HG02759 (cell line): Measurements from ENCODE around the gene ARHGEF9.
"Not testable (repeated sequence)": the region's sequence is repeated elsewhere in the genome, so short reads cannot be mapped to it uniquely, and the experiment has no call there.

ENCODE experiments used
- ATAC-seq: cut with Tn5 transposase; IDR thresholded peaks from one replicate; pipeline ENCODE4 v1.9.1; 2021; ENCODE audit warnings: mild to moderate bottlenecking, moderate library complexity; ENCODE audit not compliant: unreplicated experiment

ARHGEF9 gene

DNA sequence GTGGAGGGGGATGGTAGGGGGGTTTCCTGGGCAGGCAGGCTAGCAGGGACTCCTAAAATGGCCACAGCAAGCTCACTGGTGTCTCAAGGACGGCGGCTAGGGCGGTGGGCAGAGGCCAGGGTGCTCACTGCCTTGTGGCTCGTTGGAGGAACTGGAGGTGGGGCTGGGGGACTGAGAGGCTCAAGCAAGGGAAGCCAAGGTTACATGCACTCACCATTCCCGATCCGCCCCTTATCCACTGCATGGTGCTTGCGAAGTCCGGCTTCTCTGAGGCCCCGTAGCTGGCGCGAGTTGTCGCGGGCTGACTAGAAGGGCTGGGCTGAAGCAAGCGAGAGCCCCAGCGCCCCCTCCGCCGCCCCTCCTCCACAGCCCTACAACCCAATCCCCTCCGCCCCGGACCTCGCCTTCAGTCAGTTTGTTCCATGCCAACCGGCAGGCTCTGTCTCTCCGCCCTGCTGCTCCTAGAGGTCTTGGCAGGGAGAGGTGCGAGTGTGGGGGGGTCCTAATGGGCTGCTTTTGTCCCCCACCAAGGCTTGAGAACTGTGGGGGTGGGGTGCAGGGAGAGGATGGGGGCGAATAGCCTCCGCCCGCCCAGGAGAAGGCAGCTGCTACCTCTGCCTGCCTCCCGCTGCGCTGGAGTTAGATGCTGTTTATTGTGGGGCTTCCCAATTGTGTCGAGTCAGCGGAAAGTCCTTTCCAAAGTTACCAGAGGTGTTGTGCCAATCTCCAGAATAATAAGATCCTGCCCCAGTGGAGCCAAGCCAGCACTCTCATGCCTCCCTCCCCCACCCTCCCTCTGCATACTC lies at the start of gene ARHGEF9:
Gene ARHGEF9 (minus strand): TSS at position 313 of the 806 bp plus-strand sequence. CDS start 69 bp downstream, at position 244.
- peak; percentile 52 for ATAC-seq

DNA sequence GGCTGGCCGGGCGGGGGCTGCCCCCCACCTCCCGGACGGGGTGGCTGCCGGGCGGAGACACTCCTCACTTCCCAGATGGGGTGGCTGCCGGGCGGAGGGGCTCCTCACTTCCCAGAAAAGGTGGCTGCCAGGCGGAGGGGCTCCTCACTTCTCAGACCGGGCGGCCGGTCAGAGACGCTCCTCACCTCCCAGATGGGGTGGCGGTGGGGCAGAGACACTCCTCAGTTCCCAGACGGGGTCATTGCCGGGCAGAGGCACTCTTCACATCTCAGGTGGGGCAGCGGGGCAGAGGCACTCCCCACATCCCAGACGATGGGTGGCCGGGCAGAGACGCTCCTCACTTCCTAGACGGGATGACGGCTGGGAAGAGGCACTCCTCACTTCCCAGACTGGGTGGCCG lies 40.4 kb upstream of the ARHGEF9 start:
- ATAC-seq: not testable (repeated sequence)

DNA sequence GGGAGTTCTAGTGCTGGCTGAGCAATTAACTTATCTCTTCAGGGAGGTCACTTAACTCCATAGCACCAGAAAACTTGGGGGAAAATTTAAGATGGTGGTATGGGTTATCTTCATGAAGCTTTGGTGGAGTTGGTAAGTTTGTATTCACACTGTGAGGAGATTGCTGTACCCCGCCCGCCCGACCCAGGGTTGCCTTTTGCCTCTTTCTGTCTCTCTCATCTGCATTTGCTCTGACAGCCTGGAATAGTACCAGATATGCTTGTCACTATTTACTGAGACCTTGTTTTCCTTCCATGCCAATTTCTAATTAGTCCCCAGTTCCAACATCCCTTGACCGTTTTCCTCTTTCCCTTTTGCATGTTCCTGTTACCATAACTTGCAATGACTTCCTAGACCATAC lies 33.1 kb upstream of the ARHGEF9 start:
- no peak for ATAC-seq

DNA sequence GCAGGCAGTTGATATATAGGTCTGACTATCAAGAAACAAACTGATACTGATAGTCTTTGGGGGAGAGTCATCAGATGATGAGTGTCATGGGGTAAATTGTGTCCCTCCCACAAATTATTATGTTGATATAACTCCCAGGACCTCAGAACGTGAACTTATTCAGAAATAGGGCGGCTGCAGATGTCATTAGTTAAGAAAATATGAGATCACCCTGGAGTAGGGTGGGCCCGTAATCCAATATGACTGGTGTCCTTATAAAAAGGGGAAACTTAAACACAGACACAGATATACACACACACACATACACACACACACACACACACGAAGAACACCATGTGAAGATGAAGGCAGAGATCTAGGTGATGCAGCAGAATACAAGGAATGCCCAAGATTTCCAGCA lies 32.7 kb upstream of the ARHGEF9 start:
- no peak for ATAC-seq

DNA sequence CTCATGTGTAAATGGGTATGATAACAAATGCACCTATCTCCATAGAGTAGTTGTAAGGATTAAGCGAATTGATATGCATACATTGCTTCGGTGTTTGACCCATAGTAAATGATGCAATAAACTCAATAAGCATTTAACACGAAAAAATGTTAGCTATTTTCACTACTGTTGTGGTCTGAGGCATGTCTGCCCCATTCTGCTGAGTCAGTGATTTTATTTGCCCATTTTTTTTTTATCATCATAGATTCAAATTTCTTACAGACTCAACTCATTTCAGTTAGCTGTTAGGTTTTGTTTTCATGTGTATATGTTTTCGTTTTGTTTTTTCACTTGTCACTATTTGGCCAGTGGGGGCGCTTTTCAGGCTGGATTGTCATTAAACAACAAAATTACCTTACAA lies 27.8 kb upstream of the ARHGEF9 start:
- ATAC-seq: no peak

DNA sequence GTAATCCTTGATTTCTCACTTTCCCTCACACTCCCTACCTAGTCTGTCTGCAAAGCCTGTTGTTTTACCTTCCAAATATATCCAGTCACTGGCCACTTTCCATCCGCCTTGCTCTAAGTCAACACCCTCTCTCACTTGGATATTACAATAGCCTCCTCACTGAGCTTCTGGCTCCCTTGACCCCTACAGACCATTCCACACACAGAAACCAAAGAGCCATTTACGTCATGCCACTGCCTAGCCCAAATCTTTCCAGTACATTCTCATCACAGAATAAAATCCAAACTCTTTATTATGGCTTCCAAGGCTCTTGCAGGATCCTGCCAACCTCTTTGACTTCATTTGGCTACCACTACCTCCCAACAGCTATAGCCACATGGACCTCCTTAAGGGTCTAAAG lies 25.7 kb upstream of the ARHGEF9 start:
- ATAC-seq: no peak

DNA sequence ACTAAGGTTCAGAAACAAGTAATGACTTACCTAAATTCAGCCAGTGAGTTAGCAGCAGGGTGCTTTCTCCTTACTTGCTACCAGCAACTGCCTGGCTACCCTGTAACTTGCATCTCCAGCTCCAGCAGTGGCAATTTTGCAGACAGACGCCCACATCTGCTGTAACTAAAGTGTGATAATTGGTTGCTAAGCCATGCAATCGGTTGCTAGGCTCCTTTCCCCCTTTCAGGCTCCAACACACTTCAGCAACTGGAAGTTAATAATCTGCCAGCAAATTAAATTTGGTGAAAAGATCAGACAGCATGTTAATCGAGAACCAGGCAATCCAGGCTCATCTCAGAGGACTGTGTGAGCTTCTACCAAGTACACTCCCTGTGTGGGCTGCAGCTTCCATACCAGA lies 24.2 kb upstream of the ARHGEF9 start:
- no peak for ATAC-seq

DNA sequence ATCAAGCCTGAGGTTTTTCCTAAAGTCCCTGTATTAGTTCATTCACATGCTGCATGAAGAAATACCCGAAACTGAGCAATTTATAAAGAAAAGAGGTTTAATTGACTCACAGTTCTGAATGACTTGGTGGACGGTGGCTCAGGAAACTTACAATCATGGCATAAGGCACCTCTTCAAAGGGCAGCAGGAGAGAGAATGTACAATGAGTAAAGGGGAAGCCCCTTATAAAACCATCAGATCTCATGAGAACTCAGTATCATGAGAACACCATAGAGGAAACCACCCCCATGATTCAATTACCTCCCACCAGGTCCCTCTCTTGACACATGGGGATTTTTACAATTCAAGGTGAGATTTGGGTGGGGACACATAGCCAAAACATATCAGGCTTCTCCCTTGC lies 10.4 kb upstream of the ARHGEF9 start:
- ATAC-seq: not testable (repeated sequence)

DNA sequence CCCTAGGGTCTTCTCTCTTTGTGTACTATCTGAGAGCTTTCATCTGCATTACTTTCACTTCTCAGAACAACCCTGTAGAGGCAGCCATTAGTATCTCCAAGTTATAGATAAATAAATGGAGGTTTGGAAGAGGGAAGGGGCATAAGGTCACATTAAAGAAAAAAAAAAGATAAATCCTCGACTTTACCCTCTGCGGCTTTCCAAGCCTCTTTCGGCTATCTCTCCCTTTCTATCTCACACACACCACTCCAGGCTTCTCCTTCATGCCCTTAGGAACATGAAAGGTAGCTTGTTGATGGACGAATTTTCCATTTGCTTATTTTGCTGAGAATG lies 660 bp upstream of the ARHGEF9 start:
- peak; percentile 38 for ATAC-seq

DNA sequence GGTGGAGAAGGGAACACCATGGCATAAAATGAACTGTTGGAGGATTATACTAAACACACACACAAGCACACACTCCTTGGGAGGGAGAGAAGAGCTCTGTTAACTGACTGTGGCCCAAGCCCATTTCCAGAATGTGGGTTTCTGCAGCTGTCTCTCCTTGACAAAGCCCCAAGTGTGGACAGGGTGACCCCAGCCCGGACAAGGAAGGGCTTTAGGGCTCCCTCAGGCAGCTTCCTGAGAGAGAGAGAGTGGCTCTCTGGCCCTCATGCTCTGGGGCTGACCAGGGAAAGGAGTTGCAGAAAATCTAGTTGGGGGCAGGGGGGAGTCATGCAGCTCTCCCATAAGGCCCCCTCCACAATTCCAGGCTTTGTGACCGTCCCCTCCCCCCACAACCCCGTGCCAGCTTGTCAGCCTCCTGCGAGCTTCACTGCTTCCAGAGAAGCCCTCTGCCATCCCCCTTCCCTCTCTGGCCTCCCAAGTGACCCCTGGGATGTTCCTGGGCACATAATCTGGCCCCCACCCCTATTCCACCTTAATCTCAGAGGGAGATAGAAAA lies 590 bp downstream of the ARHGEF9 start:
- no peak for ATAC-seq

DNA sequence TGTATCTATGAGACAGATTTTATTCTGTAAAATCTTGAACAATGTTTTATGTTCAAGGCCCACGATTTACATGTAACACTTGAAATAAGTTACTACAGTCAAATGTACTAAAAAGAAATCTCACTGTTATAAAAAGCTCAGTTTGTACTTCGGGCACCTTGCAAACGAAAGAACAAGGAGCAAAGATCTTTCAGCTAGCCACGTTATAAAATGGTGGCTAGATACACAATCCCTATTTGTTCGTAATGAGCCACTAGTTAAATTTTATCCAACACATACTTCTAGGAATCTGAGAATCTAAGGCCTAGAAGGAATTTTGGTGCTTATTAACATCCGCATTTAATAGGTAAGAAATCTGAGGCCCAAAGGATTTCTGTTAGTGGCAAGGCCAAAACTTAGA lies 2.5 kb downstream of the ARHGEF9 start:
- no peak for ATAC-seq

DNA sequence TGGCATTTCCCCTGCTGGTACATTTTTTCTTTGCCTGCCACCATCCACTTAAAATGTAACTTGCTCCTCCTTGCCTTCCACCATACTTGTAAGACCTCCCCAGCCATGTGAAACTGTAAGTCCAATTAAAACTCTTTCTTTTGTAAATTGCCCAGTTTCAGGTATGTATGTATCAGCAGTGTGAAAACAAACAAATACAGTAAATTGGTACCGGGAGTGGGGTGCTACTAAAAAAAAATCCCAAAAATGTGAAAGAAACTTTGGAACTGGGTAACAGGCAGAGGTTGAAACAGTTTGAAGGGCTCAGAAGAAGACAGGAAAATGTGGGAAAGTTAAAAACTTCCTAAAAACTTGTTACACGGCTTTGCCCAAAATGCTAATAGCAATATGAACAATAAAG lies 16.3 kb downstream of the ARHGEF9 start:
- ATAC-seq: no peak

DNA sequence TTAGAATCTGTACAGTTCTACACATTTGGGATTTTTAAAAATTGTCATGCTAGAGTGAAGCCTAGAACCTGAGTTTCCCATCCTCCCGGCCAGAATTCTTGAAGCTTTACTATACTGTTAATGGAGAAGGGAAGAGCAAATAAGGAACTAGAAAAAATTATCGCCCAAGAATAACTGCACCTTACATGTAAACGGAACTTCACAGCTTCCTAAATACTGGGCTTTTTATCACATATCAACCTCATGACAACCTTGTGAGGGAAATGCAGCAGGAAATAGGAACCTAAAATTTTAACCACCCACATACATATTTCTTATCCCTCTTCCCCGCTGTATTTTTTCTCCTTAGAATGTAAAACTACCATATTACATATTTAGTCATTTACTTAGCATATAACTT lies 19.3 kb downstream of the ARHGEF9 start:
- no peak for ATAC-seq

DNA sequence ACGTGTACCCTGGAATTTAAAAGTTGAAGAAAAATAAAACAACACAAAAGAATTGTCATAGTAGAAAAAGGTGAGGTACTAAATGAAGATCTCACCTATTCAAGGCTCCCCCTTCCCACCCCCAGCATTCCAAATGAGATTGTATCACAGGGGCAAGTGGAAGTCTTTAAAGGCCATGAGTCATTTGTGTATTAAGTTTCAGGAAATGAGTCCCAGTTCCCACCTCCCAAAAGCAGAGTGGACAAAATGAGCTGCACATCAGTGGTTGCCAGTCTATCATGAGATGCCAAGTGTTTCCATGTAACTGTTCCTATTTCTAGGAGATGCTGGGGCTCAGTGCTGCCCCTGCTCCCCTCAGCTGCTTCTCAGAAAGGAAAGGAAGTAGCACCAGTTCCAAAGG lies 20.1 kb downstream of the ARHGEF9 start:
- ATAC-seq: no peak

DNA sequence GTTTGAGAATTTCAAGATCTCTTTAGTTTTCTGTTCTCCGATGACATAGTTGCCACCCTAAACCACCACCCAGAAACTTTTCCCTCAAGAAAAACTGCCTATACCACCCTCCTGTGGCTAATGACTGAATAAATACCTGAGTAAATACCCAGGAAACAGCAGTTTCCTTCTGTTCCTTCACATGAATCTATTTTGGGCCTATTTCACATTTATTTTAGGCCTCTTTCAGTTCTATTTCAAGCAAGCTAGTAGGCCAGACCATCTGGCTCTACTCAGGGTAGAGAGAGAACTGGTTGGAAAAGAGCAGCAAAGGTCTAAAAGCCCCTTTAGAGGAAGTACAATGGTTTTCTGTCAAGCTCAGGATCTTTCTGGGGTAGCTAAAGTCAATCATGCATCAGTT lies 23.4 kb downstream of the ARHGEF9 start:
- ATAC-seq: peak; percentile 87

DNA sequence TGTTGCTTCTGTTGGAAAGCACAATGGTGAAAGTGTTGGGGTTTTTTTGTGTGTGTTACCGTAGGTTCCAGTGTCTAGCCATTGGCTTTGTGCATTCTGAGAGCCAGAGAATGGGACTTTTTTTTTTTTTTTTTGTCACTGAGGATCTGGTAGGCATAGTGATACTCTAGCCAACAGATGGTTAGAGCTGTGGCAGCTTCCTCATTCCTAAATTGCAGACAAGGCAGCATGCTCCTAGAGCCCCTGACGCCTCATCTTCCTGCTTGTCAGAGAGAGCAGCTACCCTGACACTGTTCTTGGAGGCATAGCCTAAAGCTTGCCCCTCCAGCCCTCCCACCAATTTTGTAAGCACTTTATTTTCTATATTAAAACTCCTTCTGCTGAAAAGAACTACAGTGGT lies 27.0 kb downstream of the ARHGEF9 start:
- ATAC-seq: no peak

DNA sequence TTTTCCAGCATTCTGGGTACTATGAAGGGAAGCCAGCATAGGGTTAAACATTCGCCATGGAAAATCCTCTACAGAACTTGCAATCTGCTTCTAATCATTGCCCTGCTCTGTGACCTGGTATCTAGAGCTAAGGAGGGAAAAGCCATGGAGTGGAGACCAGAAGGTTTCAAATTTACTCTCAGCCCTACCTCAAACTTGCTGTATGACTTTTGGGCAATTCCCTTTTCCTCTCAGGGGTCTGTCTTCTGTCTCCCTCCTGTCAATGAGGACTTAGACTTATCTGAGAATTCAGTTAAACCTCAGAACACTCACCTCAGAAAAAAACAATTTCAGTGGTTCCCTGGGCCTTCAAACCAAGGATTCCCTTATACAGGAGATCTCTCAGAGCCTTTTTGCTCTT lies 29.1 kb downstream of the ARHGEF9 start:
- peak; percentile 32 for ATAC-seq

DNA sequence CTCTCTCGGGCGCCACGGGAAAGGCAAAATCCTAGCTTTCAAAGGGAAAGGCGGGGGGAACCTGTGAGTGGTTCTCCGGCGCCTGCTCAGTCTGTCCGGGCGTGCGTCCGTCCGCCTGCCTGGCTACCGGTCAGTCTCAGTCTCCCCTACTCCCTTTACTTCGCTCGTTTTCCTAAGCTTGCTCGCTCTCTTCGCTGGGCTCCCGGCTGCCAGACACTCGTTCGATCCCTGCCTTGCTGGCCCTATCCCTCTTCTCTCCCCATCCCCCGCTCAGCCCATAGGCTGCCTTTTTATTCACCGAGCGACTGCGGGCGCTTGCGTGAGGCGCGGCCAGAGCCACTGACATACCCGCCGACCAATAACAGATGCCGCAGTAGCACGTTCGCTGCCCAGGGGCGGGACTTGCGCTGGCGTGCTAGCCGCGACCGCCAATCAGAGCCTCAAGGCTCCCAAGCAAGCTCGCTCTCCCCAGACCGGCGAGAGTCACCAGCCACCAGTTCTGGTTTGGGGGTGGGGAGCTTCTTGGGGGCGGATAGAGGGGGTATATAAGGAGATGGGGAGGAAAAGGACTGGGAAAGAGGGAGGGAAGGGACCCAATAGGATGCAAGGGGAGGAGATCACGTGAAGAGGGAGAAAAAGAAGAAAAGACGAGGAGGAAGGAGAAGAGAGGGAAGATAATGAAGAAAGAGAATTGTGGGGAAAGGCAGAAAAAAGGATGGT lies 30.0 kb downstream of the ARHGEF9 start:
- peak; percentile 97 for ATAC-seq

DNA sequence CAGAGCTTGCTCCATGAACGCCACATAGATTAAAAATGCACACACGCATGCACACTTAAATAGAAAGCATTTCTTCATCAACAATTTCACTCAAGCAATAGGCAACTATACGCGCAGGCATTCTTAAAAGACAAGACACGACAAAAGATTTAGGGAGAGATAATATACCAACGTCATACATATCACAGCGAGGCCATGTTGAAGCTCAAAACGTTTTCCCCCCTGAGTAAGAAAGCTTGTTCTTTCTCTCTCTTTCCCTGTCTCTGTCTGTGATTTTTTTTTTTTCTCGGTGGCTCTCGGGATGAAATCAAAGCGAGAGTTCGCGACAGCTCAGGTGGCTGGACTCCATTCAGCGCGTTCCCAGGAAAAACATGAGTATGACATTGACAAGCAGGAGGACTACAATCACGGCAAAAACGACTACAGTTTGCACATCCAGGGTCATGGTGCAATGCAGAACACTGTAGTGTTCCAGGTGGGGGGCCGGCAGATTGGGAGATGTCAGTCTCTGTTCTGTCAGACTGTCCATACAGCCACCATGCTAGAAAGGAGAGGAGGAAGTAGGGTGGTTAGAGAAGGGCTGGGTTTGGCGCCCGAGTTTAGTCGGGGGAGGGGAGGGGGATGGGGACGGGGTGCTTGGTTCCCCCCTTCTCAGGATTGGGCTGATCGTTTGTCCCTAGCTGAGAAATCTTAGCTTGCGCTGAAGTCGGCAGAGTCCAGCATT lies 30.7 kb downstream of the ARHGEF9 start:
- ATAC-seq: peak; percentile 31

DNA sequence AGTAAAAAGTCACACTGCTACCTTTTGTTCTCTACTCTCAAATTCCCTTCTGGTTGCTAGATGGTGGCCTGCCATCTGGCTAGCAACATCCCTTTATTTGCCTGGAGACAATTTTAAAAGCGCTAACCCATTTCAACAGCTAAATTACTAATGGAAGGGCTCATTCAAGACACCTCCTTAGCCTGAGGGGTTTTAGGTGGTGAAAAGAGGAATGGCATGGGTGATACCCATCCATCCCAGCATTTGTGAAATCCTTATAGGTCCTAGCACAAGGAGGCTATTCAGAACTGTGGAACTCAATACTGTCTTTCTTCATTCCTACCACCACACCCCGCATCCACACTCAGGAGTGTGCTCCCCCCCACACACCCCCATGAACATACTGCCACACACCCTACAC lies 33.5 kb downstream of the ARHGEF9 start:
- ATAC-seq: no peak

DNA sequence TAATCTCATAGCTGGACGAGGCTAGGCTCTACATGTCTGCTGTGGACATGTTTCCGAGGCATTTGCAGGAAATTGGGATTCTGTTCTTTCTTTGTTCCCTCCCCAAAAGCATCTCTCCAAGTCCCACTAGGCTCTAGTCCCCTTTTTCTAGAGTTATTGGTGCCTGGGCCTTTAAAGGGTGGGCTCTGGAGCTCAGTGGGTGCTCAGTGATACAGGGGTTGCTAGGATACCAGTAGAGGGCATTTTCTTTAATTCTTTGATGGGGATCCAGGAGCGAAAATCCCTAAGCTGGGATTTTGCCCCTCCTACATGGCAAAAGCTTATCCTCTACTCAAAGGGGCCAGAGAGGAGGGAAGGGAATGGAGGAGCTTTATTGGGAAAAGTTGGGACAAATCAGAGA lies 34.2 kb downstream of the ARHGEF9 start:
- no peak for ATAC-seq

DNA sequence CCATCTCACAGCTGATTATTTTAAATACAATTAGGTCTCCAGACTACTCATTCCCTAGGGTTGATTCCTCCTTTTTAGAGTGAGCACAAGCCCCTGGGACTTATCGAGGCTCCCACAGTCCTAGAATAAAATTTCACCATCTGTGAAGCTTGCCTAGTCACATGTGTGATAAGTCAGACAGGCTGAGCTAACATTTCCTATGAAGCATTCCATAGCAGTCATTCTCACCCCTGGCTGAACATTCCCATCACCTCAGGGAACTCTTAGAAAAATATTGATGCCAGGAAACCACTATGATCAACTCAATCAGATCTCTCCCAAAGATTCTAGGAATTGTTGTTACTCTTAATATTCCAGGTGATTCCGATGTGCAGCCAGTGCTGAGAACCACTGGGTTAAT lies 37.7 kb downstream of the ARHGEF9 start:
- ATAC-seq: no peak
